Measurements from ENCODE around the gene HAAO.

DNA sequence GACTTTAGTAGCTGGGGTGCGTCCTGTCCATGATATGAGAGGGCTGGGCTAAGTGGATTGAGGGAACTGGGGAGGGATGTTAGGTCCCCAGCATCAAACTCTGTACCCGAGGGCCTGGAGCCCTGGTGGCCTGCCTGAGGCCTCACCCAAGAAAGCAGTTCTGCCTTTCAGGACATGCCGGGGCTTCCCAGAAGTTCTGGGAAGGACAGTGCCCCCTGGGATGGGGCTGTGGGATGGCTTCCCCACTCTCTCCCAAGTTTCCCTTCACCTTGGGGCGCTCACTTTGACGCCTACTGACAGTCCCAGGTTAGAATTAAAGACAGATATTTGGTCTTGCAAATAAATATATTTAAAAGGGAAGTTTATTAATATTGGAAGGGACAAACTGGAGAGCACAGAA is 30.2 kb downstream of the HAAO start:
- TF ChIP-seq NFKB2 (CRISPR knock-in tag; IDR thresholded peaks at IDR 0.05; ENCODE audit: borderline replicate concordance) (no peak), CHD2 (IDR thresholded peaks at IDR 0.05; ENCODE audit: low read depth, low read length) (no peak)
- TF ChIP-seq, protein P1, sequence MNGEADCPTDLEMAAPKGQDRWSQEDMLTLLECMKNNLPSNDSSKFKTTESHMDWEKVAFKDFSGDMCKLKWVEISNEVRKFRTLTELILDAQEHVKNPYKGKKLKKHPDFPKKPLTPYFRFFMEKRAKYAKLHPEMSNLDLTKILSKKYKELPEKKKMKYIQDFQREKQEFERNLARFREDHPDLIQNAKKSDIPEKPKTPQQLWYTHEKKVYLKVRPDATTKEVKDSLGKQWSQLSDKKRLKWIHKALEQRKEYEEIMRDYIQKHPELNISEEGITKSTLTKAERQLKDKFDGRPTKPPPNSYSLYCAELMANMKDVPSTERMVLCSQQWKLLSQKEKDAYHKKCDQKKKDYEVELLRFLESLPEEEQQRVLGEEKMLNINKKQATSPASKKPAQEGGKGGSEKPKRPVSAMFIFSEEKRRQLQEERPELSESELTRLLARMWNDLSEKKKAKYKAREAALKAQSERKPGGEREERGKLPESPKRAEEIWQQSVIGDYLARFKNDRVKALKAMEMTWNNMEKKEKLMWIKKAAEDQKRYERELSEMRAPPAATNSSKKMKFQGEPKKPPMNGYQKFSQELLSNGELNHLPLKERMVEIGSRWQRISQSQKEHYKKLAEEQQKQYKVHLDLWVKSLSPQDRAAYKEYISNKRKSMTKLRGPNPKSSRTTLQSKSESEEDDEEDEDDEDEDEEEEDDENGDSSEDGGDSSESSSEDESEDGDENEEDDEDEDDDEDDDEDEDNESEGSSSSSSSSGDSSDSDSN (CRISPR knock-in tag; IDR thresholded peaks at IDR 0.05), result no peak
